ENCODE data around the gene TFDP1. TPM values are rescaled to one million over a fixed set of nuclear protein-coding genes. Genes with fewer than 3 reads are reported as not detected.

Gene TFDP1
- total RNA-seq, 1 donor from 2014 or later, result 49.4 TPM

DNA sequence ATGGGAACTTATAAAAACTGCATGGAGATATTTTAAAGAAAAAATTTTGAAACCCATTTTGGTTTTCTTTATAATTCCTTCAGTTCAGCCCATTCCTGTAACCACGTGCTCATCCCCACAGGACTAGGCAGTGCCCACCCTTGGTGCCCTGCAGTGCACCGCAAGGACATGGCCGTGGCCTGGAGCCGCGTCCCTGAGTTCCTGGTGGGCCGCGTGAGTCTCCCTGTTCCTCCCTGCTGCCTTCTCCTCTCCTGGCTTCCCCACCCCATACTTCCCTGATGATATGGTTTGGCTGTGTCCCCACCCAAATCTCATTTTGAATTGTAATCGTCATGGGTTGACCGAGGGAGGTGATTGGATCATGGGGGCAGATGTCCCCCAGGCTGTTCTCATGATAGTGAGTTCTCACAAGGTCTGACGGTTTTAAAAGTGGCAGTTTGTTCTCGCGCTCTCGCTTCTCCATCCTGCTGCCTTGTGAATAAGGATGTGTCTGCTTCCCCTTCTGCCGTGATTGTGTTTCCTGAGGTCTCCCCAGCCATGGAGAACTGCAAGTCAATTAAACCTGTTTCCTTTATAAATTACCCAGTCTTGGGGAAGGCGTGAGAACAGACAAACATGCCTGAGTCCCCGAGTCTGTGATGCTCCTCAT, 31.6 kb upstream of the TFDP1 start:
- H3K4me3 Mint-ChIP-seq (ENCODE audit: unreplicated experiment), result no peak overlapping the region
- H3K27ac Mint-ChIP-seq (ENCODE audit: unreplicated experiment), result no peak overlapping the region
- DNase-seq (ENCODE audit: low read depth), result no peak
- Histone ChIP-seq H3K9ac (ENCODE audit: low read length) (no peak overlapping the region), H3K4me3 (ENCODE audit: insufficient read depth, low read depth, low read length) (no peak overlapping the region), H3K27me3 (ENCODE audit: insufficient read depth, low read length) (no peaks in the 10 kb centered on the region), H3K4me2 (ENCODE audit: low read length) (no peak overlapping the region), H3K4me1 (ENCODE audit: insufficient read depth, low read length) (peaks cover 12% of the 10 kb centered on the region), H3K79me2 (ENCODE audit: insufficient read depth, low read length) (peaks cover 22% of the 10 kb centered on the region), H3K27ac (ENCODE audit: low read depth, low read length) (no peak overlapping the region), H4K20me1 (ENCODE audit: insufficient read depth, low read length) (peaks cover 27% of the 10 kb centered on the region), H3K9me3 (ENCODE audit: insufficient read depth, low read depth, low read length) (peaks cover 4% of the 10 kb centered on the region), H2AFZ (ENCODE audit: low read depth, low read length) (no peak overlapping the region), H3K36me3 (ENCODE audit: insufficient read depth, low read length) (peaks cover 11% of the 10 kb centered on the region)
- peaks cover 1% of the 10 kb centered on the region for H3K9me3 Mint-ChIP-seq (ENCODE audit: unreplicated experiment)
- FAIRE-seq, result no peak
- TF ChIP-seq, protein P1, sequence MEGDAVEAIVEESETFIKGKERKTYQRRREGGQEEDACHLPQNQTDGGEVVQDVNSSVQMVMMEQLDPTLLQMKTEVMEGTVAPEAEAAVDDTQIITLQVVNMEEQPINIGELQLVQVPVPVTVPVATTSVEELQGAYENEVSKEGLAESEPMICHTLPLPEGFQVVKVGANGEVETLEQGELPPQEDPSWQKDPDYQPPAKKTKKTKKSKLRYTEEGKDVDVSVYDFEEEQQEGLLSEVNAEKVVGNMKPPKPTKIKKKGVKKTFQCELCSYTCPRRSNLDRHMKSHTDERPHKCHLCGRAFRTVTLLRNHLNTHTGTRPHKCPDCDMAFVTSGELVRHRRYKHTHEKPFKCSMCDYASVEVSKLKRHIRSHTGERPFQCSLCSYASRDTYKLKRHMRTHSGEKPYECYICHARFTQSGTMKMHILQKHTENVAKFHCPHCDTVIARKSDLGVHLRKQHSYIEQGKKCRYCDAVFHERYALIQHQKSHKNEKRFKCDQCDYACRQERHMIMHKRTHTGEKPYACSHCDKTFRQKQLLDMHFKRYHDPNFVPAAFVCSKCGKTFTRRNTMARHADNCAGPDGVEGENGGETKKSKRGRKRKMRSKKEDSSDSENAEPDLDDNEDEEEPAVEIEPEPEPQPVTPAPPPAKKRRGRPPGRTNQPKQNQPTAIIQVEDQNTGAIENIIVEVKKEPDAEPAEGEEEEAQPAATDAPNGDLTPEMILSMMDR (IDR thresholded peaks at IDR 0.05; ENCODE audit: insufficient read depth, low read depth, low read length), result no peak
- TF ChIP-seq EZH2 (IDR thresholded peaks at IDR 0.05; ENCODE audit: insufficient read depth, low read length), result no peak
- peaks cover 19% of the 10 kb centered on the region for H3K36me3 Mint-ChIP-seq (ENCODE audit: low read depth, unreplicated experiment)
- H3K27me3 Mint-ChIP-seq (ENCODE audit: low read depth, unreplicated experiment), result no peaks in the 10 kb centered on the region
- no peaks in the 10 kb centered on the region for H3K4me1 Mint-ChIP-seq (ENCODE audit: low read depth, unreplicated experiment)

DNA sequence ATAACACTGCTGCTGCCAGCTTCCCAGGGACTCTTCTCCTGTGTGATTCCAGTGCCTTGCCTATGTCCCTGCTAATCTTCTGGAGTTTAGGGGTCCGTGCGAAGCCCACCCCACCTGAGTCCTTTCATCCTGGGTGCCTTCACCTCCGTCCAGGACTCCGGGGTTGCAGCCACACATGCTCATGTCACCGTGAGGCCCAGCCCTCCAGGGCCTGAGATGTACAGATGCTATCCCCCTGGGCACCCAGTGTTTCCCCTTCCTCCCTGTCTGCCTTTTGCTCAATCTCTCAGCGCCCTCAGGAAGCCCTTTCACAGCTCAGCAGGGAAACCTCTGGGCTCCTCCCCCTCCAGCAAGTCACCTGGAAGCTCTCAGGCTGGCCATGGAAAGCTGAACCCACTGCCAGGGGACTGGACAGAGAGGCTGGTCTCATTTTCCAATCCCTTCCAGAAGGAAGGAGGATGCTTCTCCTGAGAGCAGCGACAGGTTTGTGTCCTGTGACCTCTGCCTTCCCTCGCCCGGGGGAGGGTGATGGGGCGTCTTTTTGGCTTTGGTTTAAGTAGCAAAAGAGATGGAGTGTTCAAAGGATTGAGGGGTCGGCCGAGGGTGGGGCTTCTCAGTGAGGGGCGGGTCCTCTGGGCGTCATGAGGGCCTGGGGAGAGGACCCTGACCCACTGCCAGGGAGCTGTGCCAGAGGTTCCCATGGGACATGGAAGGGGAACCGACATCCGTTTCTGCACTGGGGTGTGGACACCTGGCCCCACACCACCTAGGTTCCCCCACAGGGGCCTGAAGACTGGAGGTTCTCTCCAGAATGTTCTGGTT, 30.8 kb upstream of the TFDP1 start:
- Histone ChIP-seq H3K4me1 (ENCODE audit: insufficient read depth, low read length) (peaks cover 4% of the 10 kb centered on the region), H3K9ac (ENCODE audit: low read length) (no peak overlapping the region), H3K9me3 (ENCODE audit: insufficient read depth, low read depth, low read length) (peaks cover 4% of the 10 kb centered on the region), H3K4me2 (ENCODE audit: low read length) (no peak overlapping the region), H3K36me3 (ENCODE audit: insufficient read depth, low read length) (peaks cover 11% of the 10 kb centered on the region), H2AFZ (ENCODE audit: low read depth, low read length) (no peak overlapping the region), H3K27me3 (ENCODE audit: insufficient read depth, low read length) (no peaks in the 10 kb centered on the region), H3K79me2 (ENCODE audit: insufficient read depth, low read length) (peaks cover 14% of the 10 kb centered on the region), H3K4me3 (ENCODE audit: insufficient read depth, low read depth, low read length) (no peak overlapping the region), H4K20me1 (ENCODE audit: insufficient read depth, low read length) (peaks cover 28% of the 10 kb centered on the region), H3K27ac (ENCODE audit: low read depth, low read length) (no peak overlapping the region)
- Mint-ChIP-seq H3K27me3 (ENCODE audit: low read depth, unreplicated experiment) (peaks cover 1% of the 10 kb centered on the region), H3K4me1 (ENCODE audit: low read depth, unreplicated experiment) (no peaks in the 10 kb centered on the region), H3K36me3 (ENCODE audit: low read depth, unreplicated experiment) (peaks cover 18% of the 10 kb centered on the region), H3K27ac (ENCODE audit: unreplicated experiment) (no peak overlapping the region), H3K4me3 (ENCODE audit: unreplicated experiment) (no peak overlapping the region), H3K9me3 (ENCODE audit: unreplicated experiment) (peaks cover 1% of the 10 kb centered on the region)
- TF ChIP-seq, protein P1 (IDR thresholded peaks at IDR 0.05; ENCODE audit: insufficient read depth, low read depth, low read length), result no peak
- DNase-seq (ENCODE audit: low read depth), result no peak
- no peak for FAIRE-seq

DNA sequence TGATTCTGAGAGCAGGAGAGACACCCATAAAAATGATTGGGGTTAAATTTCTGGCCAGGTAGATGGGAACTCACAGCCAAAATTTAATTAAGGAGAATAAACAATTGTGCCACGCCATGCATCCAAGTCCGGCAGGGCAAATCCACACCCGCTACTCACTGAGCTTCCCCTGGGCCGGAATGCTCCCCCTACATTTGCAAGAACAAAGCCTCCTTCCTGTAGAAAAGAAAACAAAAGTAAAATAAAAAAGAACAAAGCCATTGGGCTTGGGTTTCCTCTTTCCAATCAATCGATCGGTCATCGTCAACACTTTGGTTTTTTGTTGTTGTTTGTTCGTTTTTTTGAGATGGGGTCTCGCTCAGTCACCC, 30.2 kb upstream of the TFDP1 start:
- H3K4me1 ChIP-seq (ENCODE audit: insufficient read depth, low read length), result no peaks in the 10 kb centered on the region
- TF ChIP-seq EZH2 (IDR thresholded peaks at IDR 0.05; ENCODE audit: insufficient read depth, low read length), result no peak
- TF ChIP-seq, protein P1 (IDR thresholded peaks at IDR 0.05; ENCODE audit: insufficient read depth, low read depth, low read length), result no peak
- FAIRE-seq, result no peak

More for the DNA sequence above, 30.2 kb upstream of the TFDP1 start:
- Histone ChIP-seq H4K20me1 (ENCODE audit: insufficient read depth, low read length) (peaks cover 22% of the 10 kb centered on the region), H3K27me3 (ENCODE audit: insufficient read depth, low read length) (no peaks in the 10 kb centered on the region), H3K9ac (ENCODE audit: low read length) (no peak overlapping the region), H3K36me3 (ENCODE audit: insufficient read depth, low read length) (peaks cover 11% of the 10 kb centered on the region), H3K27ac (ENCODE audit: low read depth, low read length) (no peak overlapping the region), H3K4me2 (ENCODE audit: low read length) (no peak overlapping the region), H3K79me2 (ENCODE audit: insufficient read depth, low read length) (peaks cover 8% of the 10 kb centered on the region), H3K4me3 (ENCODE audit: insufficient read depth, low read depth, low read length) (no peak overlapping the region), H2AFZ (ENCODE audit: low read depth, low read length) (no peak overlapping the region), H3K9me3 (ENCODE audit: insufficient read depth, low read depth, low read length) (peaks cover 4% of the 10 kb centered on the region)
- Mint-ChIP-seq H3K27ac (ENCODE audit: unreplicated experiment) (no peak overlapping the region), H3K4me1 (ENCODE audit: low read depth, unreplicated experiment) (no peaks in the 10 kb centered on the region), H3K36me3 (ENCODE audit: low read depth, unreplicated experiment) (peaks cover 14% of the 10 kb centered on the region), H3K9me3 (ENCODE audit: unreplicated experiment) (peaks cover 1% of the 10 kb centered on the region), H3K4me3 (ENCODE audit: unreplicated experiment) (no peak overlapping the region), H3K27me3 (ENCODE audit: low read depth, unreplicated experiment) (peaks cover 3% of the 10 kb centered on the region)
- DNase-seq (ENCODE audit: low read depth), result no peak

All from astrocyte (in vitro differentiated cells and primary cell).